AG04449 (cell line): ENCODE results near the gene RNGTT.

Experiments
- CTCF ChIA-PET: fragments of 350-600 bp; formaldehyde crosslinking; extraction: SDS; loops from one replicate; lab custom pipeline; 2021; ENCODE audit warnings: antibody characterized with exemption; lab: Yijun Ruan, JAX
- POLR2A ChIA-PET: fragments of 400-600, 350-600 bp; formaldehyde crosslinking; extraction: SDS; loops from one replicate; lab custom pipeline; 2020; ENCODE audit warnings: antibody characterized with exemption, inconsistent platforms; lab: Yijun Ruan, JAX
- DNase-seq: peaks from one replicate; pipeline ENCODE4 v3.0.0-alpha.2; 2010; ENCODE audit warnings: low read depth, low spot score
- H3K4me3 ChIP-seq: 2 replicates; pipeline ENCODE4 v1.5.1; 2011; ENCODE audit warnings: low read depth, mild to moderate bottlenecking, control low read depth, low read length
- TF ChIP-seq, protein P1 (sequence below): IDR thresholded peaks from one replicate; pipeline ENCODE4 v1.5.1; 2011; ENCODE audit warnings: mild to moderate bottlenecking, moderate library complexity, low read length, control low read depth, inconsistent platforms; ENCODE audit not compliant: insufficient read depth; ENCODE audit errors: missing control alignments

The RNGTT gene

GRCh38 chr6:88965691-88966090 lies 2.3 kb upstream of the RNGTT start:
- TF ChIP-seq, protein P1, sequence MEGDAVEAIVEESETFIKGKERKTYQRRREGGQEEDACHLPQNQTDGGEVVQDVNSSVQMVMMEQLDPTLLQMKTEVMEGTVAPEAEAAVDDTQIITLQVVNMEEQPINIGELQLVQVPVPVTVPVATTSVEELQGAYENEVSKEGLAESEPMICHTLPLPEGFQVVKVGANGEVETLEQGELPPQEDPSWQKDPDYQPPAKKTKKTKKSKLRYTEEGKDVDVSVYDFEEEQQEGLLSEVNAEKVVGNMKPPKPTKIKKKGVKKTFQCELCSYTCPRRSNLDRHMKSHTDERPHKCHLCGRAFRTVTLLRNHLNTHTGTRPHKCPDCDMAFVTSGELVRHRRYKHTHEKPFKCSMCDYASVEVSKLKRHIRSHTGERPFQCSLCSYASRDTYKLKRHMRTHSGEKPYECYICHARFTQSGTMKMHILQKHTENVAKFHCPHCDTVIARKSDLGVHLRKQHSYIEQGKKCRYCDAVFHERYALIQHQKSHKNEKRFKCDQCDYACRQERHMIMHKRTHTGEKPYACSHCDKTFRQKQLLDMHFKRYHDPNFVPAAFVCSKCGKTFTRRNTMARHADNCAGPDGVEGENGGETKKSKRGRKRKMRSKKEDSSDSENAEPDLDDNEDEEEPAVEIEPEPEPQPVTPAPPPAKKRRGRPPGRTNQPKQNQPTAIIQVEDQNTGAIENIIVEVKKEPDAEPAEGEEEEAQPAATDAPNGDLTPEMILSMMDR = no peak
- H3K4me3 ChIP-seq = no peak overlapping the region
- DNase-seq = no peak
- CTCF ChIA-PET = interaction anchor here (0.6 kb wide), 1 partner anchor 11 kb away, joined by 4 read pairs; no protein-coding TSS in a partner anchor
- POLR2A ChIA-PET = no interaction called here

DNA sequence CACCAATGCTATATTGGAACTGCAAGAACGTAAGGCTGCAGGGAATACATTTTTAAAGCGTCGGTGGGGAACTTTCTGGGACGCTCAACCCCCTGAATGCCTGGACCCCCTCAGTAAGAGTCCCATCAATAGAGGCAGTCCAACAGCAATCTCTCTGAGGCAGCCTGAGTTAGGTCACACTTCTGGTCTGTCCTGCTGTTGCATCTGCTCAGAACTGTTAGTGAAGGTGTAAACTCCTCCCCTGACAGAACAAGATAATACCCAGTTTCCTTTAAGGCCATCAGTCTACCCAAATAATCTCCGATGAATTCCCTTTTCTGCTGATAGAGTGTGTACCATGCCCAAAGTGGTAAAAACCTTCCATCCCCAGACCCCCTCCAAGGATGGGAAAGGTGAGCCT lies 1.1 kb upstream of the RNGTT start:
- peak overlapping the region; percentile 81 for H3K4me3 ChIP-seq
- CTCF ChIA-PET = no interaction called here
- POLR2A ChIA-PET = no interaction called here

GRCh38 chr6:88958842-88959241 lies 4.6 kb downstream of the RNGTT start:
- ChIA-PET POLR2A (no interaction called here), CTCF (no interaction called here)

More for the DNA sequence above, 1.1 kb upstream of the RNGTT start:
- TF ChIP-seq, protein P1 = no peak
- DNase-seq = no peak

DNA sequence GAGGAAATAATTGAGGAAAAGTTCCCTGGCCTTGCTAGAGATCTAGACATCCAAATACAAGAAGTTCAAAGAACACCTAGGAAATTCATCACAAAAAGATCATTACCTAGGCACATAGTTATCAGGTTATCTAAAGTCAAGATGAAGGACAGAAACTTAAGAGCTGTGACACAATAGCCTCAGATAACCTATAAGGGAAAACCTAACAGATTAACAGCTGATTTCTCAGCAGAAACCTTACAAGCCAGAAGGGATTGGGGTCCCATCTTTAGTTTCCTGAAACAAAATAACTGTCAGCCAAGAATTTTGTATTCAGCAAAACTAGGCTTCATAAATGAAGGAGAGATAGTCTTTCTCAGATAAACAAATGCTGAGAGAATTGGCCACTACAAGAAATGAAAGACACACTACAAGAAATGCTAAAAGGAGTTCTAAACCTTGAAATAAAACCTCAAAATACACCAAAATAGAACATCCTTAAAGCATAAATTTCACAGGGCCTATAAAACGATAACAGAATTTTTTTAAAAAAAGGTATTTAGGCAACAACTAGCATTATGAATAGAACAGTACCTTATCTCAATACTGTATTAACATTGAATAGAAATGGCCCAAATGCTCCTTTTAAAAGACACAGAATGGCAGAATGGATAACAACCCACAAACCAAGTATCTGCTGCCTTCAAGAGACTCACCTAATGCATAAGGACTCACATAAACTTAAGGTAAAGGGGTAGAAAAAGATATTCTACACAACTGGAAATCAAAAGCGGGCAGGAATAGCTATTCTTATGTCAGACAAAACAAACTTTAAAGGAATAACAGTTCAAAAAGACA lies 9.7 kb downstream of the RNGTT start:
- TF ChIP-seq, protein P1 = no peak
- ChIA-PET CTCF (interaction anchor here (1.3 kb wide), 1 partner anchor 10 kb away, joined by 3 read pairs; the partner anchor contains the start of gene RNGTT), POLR2A (no interaction called here)
- no peak overlapping the region for H3K4me3 ChIP-seq
- DNase-seq = no peak

More at GRCh38 chr6:88958842-88959241, 4.6 kb downstream of the RNGTT start:
- no peak overlapping the region for H3K4me3 ChIP-seq
- no peak for DNase-seq
- TF ChIP-seq, protein P1 = no peak

GRCh38 chr6:88952065-88952704 lies 11.2 kb downstream of the RNGTT start:
- TF ChIP-seq, protein P1 = no peak
- H3K4me3 ChIP-seq = no peak overlapping the region
- CTCF ChIA-PET = interaction anchor here (1.3 kb wide), 1 partner anchor 11 kb away, joined by 3 read pairs; the partner anchor contains the start of gene RNGTT
- DNase-seq = no peak
- POLR2A ChIA-PET = interaction anchor here (0.6 kb wide), 1 partner anchor 52 kb away, joined by 3 read pairs; no protein-coding TSS in a partner anchor
